GM21737 (cell line): Measurements from ENCODE around the gene GPR132.
"Not testable (repeated sequence)": the region's sequence is repeated elsewhere in the genome, so short reads cannot be mapped to it uniquely, and the experiment has no call there.

Source experiments
- ATAC-seq: cut with Tn5 transposase; IDR thresholded peaks from one replicate; pipeline ENCODE4 v1.9.1; 2021; ENCODE audit warnings: mild to moderate bottlenecking, moderate library complexity; ENCODE audit not compliant: unreplicated experiment

GPR132 gene, protein sequence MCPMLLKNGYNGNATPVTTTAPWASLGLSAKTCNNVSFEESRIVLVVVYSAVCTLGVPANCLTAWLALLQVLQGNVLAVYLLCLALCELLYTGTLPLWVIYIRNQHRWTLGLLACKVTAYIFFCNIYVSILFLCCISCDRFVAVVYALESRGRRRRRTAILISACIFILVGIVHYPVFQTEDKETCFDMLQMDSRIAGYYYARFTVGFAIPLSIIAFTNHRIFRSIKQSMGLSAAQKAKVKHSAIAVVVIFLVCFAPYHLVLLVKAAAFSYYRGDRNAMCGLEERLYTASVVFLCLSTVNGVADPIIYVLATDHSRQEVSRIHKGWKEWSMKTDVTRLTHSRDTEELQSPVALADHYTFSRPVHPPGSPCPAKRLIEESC

DNA sequence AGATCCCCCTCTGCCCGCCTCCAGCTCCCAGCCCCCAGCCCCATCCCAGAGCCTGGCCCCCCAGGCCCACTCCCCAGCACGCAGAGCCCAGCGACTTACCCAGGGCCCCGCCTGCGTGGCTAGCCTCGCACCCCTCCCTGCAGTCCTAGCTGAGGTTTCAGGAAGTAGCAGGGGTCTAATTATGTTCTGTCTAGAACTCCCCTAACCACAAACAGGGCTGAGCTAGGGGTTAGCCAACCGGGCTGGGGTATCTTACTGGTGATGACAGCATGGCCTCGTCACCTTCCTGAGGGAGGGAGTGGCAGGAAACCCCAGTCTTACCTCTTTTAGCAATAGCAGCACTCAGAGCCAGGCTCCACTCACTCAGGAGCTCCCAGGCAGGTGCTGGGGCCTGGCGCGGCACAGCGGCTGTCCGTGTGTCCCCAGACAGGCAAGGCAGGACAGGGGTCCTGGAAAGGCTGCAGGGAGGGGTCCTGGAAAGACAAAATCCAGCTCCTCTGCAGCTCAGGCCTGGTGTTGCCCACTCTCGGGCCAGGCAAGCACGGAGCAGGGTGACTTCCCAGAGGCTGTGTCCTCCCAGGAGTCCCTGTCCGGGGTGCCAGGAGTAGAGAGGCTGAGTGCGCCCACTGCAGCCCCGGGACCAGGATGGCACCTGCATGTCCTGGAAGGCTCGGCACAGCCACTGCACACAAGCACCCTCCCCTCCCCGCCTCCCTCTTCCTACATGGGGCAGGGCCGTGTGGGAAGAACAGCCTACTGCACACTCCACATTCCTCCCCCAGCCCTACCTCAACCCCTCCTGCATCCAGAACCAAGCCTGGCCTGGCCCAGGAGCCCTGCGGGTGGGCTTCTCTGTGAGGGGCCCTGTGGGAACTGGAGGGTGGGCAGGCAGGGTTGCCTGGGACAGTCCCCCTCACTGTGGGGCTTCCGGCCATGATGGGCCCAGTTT is at the start of gene GPR132:
Gene GPR132, minus strand, starts transcription at position 151 of the 949 bp plus-strand sequence. CDS start 10,010 bp downstream, outside the sequence.
- peak; percentile 45 for ATAC-seq

DNA sequence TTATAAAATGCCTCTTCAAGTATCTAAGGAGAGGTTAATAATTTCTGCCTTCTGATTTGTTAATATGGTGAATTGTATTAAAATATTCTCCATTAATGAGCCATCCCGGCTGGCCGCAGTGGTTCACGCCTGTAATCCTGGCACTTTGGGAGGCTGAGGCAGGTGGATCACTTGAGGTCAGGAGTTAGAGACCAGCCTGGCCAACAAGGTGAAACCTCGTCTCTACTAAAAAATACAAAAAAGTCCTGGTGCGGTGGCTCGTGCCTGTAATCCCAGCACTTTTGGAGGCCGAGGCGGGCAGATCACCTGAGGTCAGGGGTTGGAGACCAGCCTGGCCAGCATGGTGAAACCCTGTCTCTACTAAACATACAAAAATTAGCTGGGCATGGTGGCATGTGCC is 44.0 kb upstream of the GPR132 start:
- ATAC-seq = not testable (repeated sequence)

DNA sequence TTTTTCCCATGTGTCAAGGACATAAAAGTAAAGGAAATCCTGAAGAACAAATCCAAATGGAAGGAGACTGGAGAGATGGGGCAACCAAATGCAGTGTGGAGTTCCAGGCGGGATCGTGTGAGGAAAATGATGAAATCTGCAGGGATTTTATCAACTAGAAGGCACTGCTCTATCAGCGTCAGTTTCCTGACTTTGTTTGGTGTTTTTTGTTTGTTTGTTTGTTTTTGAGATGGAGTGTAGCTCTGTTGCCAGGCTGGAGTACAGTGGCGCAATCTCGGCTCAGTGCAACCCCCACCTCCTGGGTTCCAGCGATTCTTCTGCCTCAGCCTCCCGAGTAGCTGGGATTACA is 43.3 kb upstream of the GPR132 start:
- ATAC-seq = no peak

GRCh38 chr14:105107781-105108515 is 42.7 kb upstream of the GPR132 start:
- ATAC-seq = no peak

- no peak for ATAC-seq
These were observed 42.1 kb upstream of the GPR132 start for GRCh38 chr14:105107351-105107750.

GRCh38 chr14:105105158-105105557 is 39.9 kb upstream of the GPR132 start:
- no peak for ATAC-seq

- ATAC-seq = no peak
These were observed 37.7 kb upstream of the GPR132 start for GRCh38 chr14:105102893-105103292.

DNA sequence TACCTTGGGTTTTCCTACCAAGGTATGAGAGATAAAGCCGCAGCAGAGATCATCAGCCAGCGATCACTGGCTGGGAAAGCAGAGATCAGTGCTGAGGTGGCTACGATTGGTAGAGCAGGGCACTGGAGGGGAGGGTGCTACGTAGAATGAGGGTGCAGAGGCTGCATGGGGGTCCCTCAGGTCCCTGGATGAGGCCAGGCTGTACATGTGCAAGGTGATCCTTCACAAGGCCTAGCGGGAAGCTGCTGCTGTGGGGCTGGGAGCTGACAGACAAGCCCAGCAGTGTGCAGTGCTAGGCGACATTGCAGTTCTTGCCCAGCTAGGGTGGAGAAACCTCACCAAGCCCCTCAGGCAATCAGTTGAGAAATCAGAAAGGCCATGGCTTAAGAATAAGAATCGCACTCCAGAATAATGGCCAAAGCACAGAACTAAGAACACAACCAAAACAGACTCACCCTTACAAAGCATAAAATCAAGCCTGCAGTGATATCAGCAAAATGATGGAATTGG is 37.2 kb upstream of the GPR132 start:
- no peak for ATAC-seq

DNA sequence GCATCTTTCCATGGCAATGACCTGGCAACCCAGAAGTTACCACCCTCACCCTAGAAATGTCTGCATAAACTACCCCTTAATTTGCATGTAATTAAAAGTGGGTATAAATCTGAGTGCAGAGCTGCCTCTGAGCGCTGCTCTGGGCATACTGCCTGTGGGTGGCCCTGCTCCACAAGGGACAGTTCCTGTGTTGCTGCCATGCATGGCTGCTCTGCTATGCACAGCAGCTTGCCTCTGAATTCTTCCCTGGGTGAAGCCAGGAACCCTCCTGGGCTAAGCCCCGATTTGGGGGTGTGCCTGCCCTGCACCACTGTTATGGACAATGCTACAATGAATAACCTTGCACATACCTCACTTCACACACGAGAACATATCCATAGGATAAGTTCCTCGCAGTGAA is 35.7 kb upstream of the GPR132 start:
- ATAC-seq = no peak

- no peak for ATAC-seq
These were observed 34.5 kb upstream of the GPR132 start for GRCh38 chr14:105099778-105100177.

- no peak for ATAC-seq
These were observed 33.1 kb upstream of the GPR132 start for GRCh38 chr14:105098316-105098715.

DNA sequence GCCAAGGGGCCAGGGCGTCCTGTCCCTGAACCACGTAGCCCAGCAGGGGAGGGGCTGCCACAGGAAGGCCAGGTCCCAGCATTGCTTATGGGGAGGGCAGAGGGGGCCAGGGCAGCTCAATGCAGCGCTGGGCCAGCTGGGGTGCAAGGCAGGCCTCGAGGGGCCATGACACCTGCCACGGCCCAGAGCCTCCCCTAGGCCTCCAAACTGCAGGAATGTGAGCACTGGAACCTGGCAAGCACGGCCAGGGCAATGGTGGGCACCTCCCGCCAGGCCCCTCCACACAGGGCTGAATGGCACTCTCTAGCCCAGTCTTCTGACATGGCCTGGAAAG is 32.5 kb upstream of the GPR132 start:
- ATAC-seq = no peak

DNA sequence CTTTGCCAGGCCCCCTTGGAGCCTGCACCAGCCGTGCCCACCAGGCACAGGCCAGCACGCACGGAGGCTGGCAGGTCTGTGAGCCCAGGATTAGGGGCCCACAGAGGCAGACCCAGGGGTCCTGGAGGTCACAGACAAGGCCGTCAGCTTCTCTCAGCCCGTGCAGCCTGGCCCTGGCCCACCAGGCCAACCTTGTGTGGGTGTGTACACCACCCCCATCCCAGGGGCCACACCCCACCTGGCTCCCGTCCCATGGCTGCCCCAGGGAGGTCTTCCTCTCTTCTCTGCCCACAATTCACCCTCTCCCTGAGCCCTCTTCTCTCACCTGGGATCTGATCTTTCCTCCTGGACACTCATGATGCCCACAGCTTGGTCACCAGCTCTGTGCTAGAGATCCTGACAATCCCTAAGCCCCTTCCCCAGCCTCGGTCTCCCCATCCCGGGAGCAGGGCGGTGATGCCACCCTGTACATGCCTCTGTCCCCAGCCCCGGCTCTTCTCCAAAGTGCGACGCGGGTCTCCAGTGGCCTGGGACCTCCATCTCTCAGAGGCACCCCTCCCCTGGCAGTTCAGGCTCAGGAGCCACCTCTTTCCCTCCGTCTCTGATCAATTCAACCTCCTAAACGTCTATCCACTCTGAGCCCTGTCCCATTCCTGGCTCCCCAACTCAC is 31.1 kb upstream of the GPR132 start:
- ATAC-seq = no peak

GRCh38 chr14:105095236-105095805 is 30.1 kb upstream of the GPR132 start:
- no peak for ATAC-seq

GRCh38 chr14:105094193-105094907 is 29.1 kb upstream of the GPR132 start:
- no peak for ATAC-seq

- ATAC-seq = peak; percentile 52
These were observed 28.4 kb upstream of the GPR132 start for GRCh38 chr14:105093431-105094192.

- no peak for ATAC-seq
These were observed 27.8 kb upstream of the GPR132 start for GRCh38 chr14:105093038-105093430.

- no peak for ATAC-seq
These were observed 27.2 kb upstream of the GPR132 start for GRCh38 chr14:105092171-105093037.
